Vagina (tissue), 2 donors: Measurements from ENCODE around the gene TNIK.

Experiments
- CTCF ChIP-seq, 3 experiments: fragments of 450-650 bp in 2 of 3; fragments of 200-600 bp in 1 of 3; sonication (generic) in 1 of 3; IDR thresholded peaks; one replicate each; pipeline ENCODE4 v1.5.1; 2017 to 2019; ENCODE audit warnings: antibody characterized with exemption in 3 of 3, mild to moderate bottlenecking in 2 of 3, moderate library complexity in 2 of 3
- POLR2A ChIP-seq, 2 donors: fragments of 450-650 bp; IDR thresholded peaks; one replicate each; pipeline ENCODE4 v1.6.1; 2017; ENCODE audit warnings: antibody characterized with exemption in 2 of 2, mild to moderate bottlenecking in 2 of 2, moderate library complexity in 2 of 2

GRCh38 chr3:171218069-171218468 is 242.1 kb downstream of the TNIK start:
- TF ChIP-seq CTCF (IDR thresholded peaks at IDR 0.05) (no peak), POLR2A (IDR thresholded peaks at IDR 0.05) (no peak)
